ENCODE data around the gene RAD9A.
A peak's percentile ranks its signal among the peaks of the same experiment; 100 is the strongest.
"Not testable (repeated sequence)": the region's sequence is repeated elsewhere in the genome, so short reads cannot be mapped to it uniquely, and the experiment has no call there.

RAD9A gene

DNA sequence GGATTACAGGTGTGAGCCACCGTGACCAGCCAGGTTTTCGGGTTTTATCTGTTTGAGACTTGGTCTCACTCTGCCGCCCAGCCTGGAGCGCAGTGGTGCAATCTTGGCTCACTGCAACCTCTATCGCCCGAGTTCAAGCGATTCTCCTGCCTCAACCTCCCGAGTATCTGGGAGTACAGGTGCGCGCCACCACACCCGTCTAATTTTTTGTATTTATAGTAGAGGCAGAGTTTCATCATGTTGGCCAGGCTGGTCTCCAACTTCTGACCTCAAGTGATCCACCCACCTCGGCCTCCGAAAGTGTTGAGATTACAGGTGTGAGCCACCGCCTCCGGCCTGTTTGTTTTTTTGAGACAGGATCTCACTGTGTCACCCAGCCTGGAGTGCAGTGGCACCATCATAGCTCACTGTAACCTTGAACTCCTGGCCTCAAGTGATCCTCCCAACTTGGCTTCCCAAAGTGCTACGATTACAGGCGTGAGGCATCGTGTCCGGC is 35.6 kb downstream of the RAD9A start:
- not testable (repeated sequence) for DNase-seq (ENCODE audit: low read depth in 2 of 2)

DNA sequence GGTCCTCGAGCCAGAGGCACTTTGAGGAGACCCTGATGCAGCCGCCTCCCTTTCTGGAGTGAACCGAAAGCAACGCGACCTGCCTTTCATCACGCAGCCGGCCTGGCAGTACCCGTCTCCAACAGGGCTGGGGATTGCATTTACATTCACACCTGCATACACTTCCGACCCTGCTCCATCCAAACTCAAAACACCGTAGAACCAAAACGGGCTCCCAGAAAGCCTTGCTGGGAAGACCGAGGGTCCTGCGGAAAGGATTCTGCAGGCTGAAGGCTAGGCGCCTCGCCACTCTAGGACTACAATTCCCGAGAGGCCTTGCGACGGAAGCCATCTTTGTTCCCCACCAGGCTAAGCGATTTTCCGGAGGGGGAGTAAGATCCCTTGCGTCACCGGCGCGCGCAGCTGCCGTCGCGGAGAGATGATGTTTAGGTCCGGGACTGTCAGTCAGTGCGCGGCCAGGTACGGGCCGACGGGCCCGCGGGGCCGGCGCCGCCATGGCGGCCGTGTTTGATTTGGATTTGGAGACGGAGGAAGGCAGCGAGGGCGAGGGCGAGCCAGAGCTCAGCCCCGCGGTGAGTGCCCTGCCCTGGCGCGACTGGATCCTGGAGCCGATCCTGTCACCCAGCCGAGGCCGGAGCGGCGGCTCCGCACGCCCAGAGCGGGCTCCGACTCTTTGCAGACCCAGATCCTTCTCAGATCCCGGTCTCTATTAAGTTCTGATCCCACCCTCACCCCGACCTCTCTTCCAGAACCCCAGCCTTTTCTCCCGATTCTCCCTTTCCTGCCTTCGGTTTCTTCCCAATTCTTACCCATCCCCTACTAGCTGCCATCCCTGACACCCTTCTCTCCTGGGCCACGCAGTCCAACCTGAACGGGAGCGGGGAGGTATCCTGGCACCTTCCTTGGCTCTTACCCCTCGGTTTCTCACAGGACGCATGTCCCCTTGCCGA is 36.5 kb downstream of the RAD9A start, which contains the start of gene RPS6KB2:
RPS6KB2 (plus strand) TSS at position 443 of the 950 bp plus-strand sequence; CDS start at position 495, 52 bp downstream.
- peak; percentile 99 to 100 for DNase-seq (ENCODE audit: low read depth in 2 of 2)

GRCh38 chr11:67429038-67429668 is 37.4 kb downstream of the RAD9A start:
- DNase-seq (ENCODE audit: low read depth in 2 of 2): no peak

- no peak for DNase-seq (ENCODE audit: low read depth in 2 of 2)
Measured at GRCh38 chr11:67429722-67430121, 37.9 kb downstream of the RAD9A start.

- DNase-seq (ENCODE audit: low read depth in 2 of 2): no peak
Measured at GRCh38 chr11:67431346-67432249, 39.8 kb downstream of the RAD9A start.

- DNase-seq (ENCODE audit: low read depth in 2 of 2): no peak
Measured at GRCh38 chr11:67432655-67433349, 41.0 kb downstream of the RAD9A start.

DNA sequence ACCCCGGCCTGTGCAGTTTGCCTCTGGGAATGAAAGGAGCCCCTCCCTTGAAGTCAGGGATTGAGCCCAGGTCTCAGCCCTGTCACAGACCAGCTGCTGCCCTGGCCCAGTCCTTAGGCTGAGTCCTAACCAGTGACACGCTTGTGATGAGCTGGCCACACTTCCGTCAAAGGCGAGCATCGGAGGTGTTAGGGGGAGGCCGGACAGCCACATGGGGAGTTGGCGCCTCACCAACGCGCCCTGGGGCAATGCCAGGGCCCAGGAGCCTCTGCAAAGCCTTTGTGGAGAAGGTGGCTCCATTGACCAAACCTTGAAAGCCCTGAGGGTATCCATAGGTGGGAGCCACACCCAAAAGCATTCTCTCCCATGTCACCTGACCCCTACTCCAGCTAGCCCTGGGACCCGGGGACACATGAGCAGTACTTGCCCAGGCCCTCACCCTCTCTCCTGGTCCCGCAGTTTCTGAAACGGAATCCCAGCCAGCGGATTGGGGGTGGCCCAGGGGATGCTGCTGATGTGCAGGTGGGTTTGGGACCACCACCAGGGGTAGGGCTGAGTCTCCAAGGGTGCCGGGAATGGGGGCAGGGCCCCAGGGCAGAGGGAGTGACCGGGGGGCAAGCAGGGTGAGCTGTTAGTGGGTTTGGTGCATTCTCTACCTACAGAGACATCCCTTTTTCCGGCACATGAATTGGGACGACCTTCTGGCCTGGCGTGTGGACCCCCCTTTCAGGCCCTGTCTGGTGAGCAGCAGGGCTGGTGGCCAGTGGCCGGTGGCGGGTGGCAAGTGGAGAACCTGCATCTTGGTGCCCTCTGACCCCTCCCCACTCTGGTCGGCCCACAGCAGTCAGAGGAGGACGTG is 42.0 kb downstream of the RAD9A start:
- no peak for DNase-seq (ENCODE audit: low read depth in 2 of 2)

- no peak for DNase-seq (ENCODE audit: low read depth in 2 of 2)
Measured at GRCh38 chr11:67434395-67434881, 42.7 kb downstream of the RAD9A start.

- DNase-seq (ENCODE audit: low read depth in 2 of 2): no peak
Measured at GRCh38 chr11:67435031-67435726, 43.4 kb downstream of the RAD9A start.

DNA sequence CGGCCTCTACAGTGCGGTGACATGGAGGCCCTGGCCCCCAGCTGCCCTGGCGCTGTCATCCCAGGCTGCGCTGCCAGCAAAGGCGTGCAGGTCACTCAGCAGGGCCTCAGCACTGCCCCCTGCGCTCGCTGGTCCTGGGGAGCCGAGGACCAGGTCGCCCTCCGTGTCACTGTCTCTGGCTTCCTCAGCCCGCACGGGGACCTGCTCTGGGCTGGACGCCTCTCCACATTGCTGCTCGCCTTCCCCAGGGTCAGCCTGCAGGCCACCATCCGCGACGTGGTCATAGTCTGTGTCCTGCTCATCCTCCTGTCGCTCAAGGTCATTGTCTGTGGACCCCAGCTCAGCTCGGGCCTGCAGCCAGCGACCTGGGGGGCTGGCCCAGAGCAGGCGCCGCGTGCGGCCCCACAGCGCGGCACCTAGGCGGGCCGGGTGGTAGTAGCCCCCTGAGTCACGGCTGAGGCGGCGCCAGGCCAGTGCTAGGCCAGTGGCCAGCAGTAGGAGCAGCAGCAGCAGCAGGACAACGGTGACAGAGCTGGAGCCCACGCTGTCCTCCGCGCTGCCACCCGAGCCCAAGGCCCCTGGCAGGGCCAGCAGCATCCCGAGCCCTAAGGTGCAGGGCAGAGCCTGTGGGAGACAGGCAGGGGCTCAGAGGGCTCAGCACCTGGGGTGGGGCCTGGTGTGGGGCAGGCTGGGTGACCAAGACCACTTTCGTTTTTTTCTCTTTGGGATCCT is 44.1 kb downstream of the RAD9A start:
- DNase-seq (ENCODE audit: low read depth in 2 of 2): no peak

DNA sequence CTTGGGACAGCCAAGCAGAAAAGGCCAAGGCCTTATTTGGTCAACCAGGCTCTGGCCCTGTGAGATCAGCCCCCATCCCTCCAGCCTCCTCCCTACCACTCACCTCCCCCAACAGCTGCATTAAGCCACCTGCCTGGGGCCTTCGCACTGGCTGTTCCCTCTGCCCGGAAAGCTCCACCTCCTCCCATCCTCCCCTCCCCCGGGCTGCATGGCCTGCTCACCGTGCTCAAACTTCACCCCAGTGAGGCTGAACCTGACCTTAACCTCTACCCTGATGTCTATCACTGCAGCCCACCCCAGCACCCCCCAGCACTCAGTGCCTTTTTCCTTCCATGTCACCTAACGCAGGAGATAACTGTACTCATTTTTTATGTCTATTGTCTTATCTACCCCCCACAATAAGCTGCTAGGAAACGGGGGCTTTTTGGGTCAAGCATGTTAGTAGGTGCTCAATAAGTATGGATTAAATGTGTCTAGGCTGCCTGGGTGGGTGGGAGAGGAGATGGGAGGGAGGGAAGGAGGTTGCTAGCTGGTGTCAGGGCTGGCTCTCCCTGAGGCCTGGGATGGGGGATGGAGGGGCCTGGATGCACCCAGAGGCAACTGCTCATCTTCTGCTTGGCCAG is 44.8 kb downstream of the RAD9A start:
- DNase-seq (ENCODE audit: low read depth in 2 of 2): peak; percentile 66 to 81

DNA sequence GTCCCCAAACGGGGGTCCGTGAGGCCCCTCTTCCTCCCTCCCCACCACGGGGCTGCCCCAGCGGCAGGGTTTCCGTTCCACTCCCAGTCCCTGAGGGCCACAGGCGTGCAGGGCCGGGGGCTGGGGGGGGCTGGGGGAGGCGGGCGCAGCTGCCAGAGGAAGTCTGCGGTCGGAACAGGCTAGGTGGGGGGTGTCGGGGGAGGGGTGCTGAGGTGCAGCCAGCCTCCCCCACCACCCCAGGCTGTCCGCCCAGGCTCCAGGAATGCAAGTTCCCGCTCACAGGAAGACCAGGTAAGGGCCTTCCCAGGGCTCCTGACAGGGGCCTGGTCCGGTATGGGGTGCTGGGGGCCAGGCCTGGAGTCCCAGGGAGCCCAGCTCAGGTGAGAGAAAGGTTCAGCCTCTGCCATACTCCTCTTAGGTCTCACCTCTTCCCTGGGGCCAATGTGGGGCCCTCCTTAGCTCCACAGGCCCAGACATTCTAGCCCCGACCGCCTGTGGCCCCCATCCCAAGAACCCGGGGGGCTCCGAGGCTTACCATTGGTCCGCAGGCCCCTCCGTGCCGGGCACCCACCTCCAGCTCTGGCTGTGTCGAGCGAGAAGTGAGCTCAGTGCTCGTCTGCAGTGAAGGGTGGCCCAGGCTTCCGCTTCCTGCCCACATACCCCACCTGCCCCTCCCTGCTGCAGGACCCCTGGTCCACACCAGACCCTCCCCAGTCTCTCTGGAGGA is 45.5 kb downstream of the RAD9A start, which contains the start of gene PTPRCAP:
PTPRCAP (minus strand) TSS at position 601 of the 727 bp plus-strand sequence; CDS start at position 538, 63 bp downstream.
- DNase-seq (ENCODE audit: low read depth in 2 of 2): peak; percentile 56 to 75

GRCh38 chr11:67437809-67438157 is 46.0 kb downstream of the RAD9A start:
- no peak for DNase-seq (ENCODE audit: low read depth in 2 of 2)

- DNase-seq (ENCODE audit: low read depth in 2 of 2): peak in 1 of 2 experiments; percentile 82
Measured at GRCh38 chr11:67438158-67438902, 46.5 kb downstream of the RAD9A start.

DNA sequence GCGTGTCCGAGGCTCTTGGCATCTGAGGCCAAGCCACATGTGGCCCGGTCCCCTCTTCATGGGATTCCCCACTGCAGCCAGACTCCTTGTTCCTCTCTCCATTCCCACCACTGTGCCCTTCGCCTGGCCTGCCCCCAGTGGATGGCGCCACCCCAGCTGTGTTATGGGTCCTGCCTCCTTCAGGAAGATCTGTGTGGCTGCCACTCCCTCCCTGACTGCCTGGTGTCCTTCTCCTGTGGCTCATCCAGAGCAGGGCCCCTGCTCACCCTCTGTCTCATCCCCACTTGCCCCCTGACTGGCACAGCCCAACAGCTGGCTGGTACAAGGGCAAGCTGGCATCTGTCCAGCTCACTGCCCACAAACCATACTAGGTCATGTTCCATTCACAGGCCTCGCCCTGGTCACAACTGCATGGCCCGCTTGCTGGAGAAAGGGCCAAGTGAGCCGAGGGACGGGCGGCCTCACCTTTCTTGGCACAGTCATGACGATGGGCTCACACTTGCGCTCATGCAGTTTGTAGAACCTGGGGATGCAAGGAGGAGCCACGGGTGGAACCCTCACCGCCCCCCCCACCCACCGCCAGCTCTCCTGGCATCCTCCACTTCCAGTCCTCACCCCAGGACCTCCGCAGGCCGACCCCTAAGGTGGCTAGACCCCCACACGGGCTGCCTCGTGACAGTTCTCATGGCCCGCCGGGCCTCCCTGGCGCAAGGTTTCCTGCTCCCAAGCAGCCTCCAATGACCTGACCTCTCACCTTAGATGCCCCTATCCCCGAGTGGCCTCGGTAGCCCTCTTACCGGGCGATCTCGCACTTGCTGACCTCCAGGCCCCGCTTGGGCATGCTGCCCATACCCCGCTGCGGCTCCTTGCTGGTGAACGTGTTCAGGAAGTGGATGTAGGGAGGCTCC is 47.8 kb downstream of the RAD9A start:
- no peak for DNase-seq (ENCODE audit: low read depth in 2 of 2)
